Nasal cavity respiratory epithelium epithelial cell of viscerocranial mucosa (primary cell): ENCODE measurements around the gene ECD. TPM values are rescaled to one million over a fixed set of nuclear protein-coding genes. Genes with fewer than 3 reads are reported as not detected.

ENCODE experiments used
- total RNA-seq: library from RNA; depleted of rRNA; stranded (reverse); fragments of >200 nt; gene quantifications from 2 replicates; pipeline ENCODE4 v1.2.3, GENCODE V29; 2014

The ECD gene
- 21.5 TPM in 2 replicates for total RNA-seq

DNA sequence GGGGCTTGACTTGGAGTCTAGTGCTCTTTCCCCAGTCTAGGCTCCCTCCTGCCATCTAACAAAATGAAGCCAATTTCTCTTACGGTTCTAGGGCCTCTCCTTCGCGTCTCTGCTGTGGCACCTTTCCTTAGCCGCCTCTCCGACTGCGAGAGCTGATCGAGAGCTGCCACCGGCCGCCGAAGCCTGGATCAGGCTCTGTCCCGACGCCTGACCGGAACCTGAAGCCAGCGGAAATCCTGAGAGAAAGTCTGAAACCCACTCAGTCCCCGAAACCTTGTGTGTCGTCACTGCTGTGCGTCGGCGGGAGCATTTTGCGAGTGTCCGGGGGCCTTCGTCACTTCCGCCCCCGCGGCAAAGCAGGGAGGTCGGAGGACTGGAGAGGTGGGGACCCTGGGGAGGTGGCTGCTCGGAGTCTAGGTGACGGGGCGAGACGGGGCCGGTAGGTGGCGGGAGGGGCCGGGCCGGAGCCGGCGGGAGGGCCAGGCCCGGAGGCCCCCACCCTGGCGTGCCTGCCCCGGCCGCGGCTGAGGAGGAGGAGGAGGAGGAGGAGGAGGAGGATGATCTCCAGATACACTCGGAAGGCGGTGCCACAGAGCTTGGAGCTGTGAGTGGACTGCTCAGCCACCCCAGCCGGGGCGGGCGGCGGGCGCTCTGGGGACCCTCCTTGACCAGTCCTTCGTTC is at the start of gene ECD, which contains the start of gene FAM149B1:
ECD (minus strand) TSS at position 226 of the 682 bp plus-strand sequence. CDS start 4,071 bp downstream, outside the sequence.
FAM149B1 (plus strand) TSS at position 337 of the 682 bp plus-strand sequence; CDS start at position 558, 221 bp downstream.

DNA sequence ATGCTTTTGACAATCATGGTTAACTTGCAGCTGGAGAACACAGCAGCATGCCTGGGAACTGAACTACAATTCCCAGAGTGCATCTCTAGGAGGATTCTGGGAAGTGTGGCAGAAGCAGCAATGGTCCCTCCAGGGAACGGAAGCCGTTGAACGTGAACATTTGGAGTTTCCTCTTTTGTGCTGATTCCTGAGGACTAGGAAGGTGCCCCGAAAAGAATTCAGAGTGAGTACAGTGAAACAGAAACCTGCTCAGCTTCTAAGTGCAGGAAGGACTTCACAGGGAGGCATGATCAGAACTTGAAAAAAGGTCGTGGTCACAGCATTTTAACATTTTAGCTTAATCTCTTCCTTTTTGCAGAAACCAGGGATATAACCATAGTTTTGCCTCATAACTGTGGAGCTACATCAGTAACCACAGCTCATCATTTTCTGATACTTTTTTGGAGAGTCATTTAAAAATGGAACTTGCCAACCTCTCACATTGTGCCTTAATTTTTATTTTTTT is 57.4 kb downstream of the ECD start, which contains the start of gene NUDT13:
NUDT13 (plus strand) TSS at position 111 of the 505 bp plus-strand sequence. CDS start 3,911 bp downstream, outside the sequence.

DNA sequence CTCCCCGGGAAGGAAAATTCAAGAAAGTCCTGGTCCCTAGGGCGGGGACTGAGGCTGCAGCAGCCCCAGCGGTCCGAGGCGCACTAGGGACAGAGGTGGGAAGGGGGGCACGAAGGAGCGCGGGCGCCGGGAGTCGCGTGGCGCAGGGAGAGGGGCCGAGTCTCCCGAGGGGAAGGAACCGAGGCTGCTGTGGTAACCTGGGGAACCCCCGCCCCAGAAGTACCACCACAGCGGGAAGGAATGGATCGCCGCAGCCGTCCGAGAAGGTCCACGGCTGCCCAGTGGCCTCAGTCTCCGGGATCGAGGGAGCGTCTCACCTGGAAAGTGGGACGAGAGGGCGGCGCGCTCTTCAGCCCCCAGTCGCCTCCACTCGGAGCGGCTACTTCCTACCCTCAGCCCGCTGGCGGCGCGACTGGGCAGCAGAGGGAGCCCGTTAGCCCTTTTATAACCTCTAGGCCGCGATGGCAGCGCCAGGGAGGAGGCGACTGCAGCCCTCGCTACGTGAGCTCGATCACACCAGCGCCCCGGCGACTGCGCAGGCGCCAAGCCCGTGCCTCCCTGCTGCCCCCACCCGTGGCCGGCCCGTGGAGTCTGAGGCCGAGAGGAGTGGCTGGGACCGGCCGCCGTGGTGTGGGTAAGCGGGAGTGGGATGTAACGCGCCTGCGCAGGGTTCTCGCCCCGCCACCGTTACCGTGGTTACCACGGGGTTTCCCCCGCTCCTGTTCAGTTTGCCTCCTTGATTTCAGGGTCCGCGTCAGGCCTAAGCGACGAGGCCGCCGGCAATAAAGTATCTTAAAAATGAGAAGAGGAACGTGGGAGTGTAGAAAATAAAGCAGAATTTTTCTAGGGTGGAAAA is 71.1 kb downstream of the ECD start, which contains the start of gene P4HA1:
P4HA1 (minus strand) TSS at position 418 of the 856 bp plus-strand sequence. CDS start 21,983 bp downstream, outside the sequence.

Other genes with a start within 250 kb of the ECD start
- not detected in 2 replicates for gene PLA2G12B, start 213.2 kb downstream of the ECD start, total RNA-seq
- 57.4 and 234 TPM in 2 replicates for gene P4HA1, start 71.1 kb downstream of the ECD start, total RNA-seq
- gene NUDT13, start 57.6 kb downstream of the ECD start, total RNA-seq, result 0.34 and 1.3 TPM in 2 replicates
- 16.4 and 27.1 TPM in 2 replicates for gene FAM149B1, start 111 bp upstream of the ECD start, total RNA-seq
- 28.6 and 30.4 TPM in 2 replicates for gene DNAJC9, start 79.2 kb upstream of the ECD start, total RNA-seq
- gene MRPS16, start 84.6 kb upstream of the ECD start, total RNA-seq, result 58.2 and 83.7 TPM in 2 replicates
- gene CFAP70, start 190.9 kb upstream of the ECD start, total RNA-seq, result 0.68 and 3.6 TPM in 2 replicates
- 96.0 and 103 TPM in 2 replicates for gene ANXA7, start 246.1 kb upstream of the ECD start, total RNA-seq